ENCODE measurements around the gene SULT4A1.

DNA sequence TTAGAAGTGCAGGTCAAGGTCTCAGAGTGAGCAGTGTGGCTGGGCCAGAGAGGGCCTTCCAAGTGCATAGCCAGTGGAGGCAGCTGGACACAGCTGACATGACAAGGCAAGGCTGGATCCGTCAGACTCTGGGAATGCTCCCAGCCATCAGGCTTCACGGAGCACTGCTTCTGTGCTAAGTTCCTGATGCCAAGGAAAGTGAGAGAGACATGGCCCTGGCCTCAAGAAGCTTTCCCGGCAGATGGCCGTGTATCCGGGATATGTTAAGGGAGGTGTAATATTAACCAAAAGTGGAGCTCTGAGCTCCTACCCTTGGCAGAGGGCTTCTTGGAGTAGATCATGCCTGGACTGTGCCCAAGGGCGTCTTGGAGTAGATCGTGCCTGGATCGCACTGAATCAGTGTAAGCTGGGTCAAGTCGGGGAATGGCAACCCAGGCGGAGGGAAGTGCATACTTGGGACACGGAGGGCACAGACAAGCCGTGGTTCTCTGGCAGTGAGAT lies 42.8 kb downstream of the SULT4A1 start:
- TF ChIP-seq POLR2A (IDR thresholded peaks at IDR 0.05; ENCODE audit: low read length) (no peak), GATA1 (IDR thresholded peaks at IDR 0.05; ENCODE audit: low read depth, low read length) (no peak)

Measured in erythroblast (primary cell).